GM19351 (cell line): Measurements from ENCODE around the gene ANXA6.
"Not testable (repeated sequence)": the region's sequence is repeated elsewhere in the genome, so short reads cannot be mapped to it uniquely, and the experiment has no call there.

Experiments
- ATAC-seq: cut with Tn5 transposase; IDR thresholded peaks from one replicate; pipeline ENCODE4 v1.9.1; 2021; ENCODE audit warnings: mild to moderate bottlenecking, moderate library complexity; ENCODE audit not compliant: unreplicated experiment

The ANXA6 gene

GRCh38 chr5:151157426-151158286 is at the start of gene ANXA6:
Gene ANXA6 (minus strand): TSS chr5:151157779. CDS start chr5:151147901, 9,878 bp downstream.
- peak; percentile 49 for ATAC-seq

DNA sequence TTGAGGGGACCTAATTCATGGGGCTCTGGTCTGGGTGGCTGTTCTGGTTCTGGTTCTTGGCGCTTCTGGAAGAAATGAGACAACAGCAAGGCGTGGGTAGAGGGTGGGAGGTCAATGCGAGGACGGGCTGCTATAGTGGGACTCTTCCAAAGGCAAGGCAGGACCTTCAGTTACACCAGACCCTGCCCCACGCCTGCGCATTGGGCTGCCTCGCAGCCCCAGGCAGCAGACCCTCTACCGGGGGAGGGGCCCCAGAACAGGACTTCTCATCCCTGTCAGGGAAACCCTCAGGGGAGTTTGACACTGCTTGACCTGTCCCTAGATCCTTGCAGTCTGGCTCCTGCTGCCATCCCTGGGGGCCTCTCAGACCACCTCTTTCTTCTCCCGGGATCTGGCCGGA is 47.8 kb upstream of the ANXA6 start:
- ATAC-seq: no peak

DNA sequence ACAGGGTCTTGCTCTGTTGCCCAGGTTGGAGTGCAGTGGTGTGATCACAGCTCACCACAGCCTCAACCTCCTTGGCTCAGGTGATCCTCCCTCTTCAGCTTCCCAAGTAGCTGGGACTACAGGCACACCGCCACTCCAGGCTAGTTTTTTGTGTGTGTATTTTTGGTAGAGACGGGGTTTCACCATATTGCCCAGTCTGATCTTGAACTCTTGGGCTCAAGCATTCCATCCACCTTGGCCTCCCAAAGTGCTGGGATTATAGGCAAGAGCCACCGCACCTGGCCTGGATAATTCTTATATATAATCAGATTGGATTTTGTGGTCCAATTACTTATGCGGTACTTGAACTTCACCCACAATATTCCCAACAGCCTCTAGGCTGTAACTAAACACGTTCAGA is 46.5 kb upstream of the ANXA6 start:
- no peak for ATAC-seq

DNA sequence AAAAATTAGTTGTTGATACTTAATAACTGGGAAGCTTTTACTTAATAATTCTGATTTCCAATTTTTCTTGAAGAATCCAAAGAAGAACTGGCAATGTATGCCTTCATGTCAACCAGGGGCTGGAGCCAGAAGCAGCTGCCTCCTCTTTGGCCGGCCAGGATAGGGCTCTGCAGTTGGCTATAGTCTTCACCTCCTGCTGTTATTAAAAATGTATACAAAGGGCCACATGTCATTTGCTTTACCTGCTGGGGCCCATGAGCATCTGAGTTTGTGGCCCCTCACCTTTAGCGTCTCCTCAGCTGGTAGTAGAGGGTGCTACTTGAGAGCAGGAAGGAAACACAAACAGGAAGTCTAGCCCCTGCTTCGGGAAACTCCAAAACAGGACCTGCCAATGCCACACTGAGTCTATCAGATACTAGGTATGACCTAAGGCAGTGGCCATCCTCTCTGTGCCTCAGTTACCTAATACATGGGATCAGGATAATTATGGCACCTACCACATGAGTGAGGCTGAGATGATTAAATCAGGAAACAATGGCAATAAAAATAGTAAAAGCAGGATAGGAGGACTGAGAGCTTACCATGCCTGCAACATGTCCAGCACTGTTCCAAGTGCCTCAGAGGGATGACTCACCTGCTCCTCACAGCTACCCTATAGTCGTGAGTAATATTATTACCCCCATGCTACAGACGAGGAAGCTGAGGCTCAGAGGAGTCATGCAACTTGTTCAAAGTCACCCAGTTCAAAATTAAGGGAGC is 45.0 kb upstream of the ANXA6 start:
- no peak for ATAC-seq

- ATAC-seq: no peak
Measured at GRCh38 chr5:151200913-151201595, 43.5 kb upstream of the ANXA6 start.

DNA sequence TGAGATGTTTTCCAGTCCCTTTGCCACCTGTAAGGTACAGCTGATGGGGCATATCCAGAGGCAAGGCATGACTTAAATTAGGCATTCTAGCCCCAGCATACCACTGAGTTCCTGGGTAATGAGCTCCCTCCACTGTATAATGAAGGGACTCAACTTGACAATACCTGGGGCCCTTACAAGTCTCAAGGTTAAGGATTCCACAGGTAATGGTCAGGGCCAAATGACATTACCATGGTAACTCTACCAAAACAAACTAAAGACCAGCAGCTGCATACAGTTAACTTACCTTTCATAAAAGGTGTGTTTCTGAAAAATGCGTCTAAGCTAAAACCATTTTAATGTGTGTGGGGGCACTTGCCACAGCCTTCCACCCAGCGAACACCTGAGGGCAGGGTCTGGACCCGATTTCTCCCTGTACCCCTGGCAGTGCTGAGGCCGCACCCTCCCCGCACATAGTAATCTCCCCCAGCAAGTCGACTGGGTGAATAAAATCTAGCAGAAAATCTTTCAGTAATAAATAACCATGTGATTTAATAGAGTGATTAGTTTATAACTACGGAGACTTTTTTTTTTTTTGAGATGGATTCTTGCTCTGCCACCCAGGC is 42.1 kb upstream of the ANXA6 start:
- no peak for ATAC-seq

GRCh38 chr5:151198861-151199260 is 41.3 kb upstream of the ANXA6 start:
- no peak for ATAC-seq

DNA sequence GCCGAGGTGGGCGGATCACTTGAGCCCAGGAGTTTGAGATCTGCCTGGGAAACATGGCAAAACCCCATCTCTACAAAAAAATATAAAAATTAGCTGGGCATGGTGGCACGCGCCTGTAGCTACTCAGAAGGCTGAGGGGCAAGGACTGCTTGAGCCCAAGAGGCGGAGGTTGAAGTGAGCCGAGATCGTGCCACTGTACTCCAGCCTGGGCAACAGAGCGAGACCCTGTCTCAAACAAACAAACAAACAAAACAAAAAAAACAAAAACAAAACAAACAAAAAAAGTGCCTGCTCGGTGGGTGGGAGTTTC is 39.7 kb upstream of the ANXA6 start:
- not testable (repeated sequence) for ATAC-seq

DNA sequence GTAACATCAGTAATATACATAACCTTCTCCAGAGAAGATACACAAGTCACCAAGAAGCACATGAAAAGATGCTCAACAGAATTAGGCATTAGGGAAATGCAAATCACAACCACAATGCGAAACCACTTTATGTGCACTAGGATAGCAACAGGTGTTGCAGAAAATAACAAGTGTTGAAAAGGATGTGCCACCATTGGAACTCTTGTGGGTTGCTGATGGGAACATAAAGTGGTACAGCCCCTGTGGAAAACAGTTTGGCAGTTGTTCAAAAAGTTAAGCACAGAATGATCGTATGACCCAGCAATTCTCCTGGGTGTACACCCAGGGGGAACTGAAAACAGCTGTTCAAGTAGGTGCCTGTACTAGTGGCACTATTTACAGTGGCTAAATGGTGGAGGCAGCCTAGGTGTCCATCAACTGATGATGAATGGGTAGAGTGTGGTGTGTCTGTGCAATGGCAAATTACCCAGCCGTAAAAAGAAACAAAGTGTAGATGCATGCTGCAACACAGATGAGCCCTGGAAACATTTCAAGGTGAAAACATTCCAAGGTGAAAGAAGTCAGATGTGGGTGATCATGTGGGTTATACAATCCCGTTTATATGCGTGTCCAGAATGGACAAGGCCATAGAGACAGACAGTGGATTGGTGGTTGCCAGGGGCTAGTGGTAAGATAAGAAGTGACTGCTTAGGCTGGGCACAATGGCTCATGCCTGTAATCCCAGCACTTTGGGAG is 39.1 kb upstream of the ANXA6 start:
- peak; percentile 95 for ATAC-seq

DNA sequence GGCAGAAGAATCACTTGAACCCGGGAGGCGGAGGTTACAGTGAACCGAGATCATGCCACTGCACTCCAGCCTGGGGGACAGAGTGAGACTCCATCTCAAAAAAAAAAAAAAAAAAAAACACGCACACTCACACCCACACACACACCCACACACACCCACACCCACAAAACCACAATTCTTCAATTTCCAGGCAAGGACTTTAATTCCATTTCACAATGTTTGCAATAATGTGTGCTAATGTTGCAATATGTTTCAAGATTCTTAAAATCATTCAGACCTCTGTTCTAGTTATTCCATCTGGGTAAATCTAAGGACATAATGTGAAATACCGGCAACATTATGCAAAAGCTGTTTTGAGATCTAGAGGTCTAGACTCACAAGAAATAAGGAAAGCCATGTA is 38.0 kb upstream of the ANXA6 start:
- ATAC-seq: no peak

DNA sequence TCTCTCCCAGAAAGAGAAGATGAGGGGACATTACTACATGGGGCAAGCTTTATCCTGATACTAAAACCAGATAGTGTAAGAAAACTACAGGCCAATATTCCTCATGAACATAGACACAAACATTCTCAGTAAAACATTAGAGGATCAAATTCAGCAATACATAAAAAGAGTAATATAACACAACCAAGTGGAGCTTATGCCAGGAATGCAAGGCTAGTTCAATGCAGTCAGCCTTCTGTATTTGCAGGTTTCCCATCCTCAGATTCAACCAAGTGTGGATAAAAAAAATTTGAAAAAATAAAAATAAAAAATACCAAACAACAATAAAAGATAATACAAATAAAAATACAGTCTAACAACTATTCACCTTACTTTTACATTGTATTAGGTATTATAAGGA is 35.0 kb upstream of the ANXA6 start:
- ATAC-seq: no peak

DNA sequence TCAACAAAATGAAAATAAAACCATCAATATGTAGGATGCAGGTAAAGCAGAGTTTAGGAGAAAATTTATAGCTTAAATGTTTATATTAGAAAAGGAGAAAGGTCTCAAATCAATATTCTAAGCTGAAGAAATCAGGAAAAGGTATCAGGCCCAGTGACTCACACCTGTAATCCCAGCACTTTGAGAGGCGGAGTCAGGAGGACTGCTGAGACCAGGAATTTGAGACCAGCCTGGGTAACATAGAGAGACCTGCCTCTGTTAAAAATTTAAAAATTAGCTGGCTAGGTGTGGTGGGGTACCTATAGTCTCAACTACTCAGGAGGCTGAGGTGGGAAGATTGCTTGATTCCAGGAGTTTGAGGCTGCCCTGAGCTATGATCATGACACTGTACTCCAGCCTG is 34.1 kb upstream of the ANXA6 start:
- no peak for ATAC-seq

GRCh38 chr5:151189151-151189550 is 31.6 kb upstream of the ANXA6 start:
- ATAC-seq: no peak

- ATAC-seq: no peak
Measured at GRCh38 chr5:151186538-151186937, 29.0 kb upstream of the ANXA6 start.

DNA sequence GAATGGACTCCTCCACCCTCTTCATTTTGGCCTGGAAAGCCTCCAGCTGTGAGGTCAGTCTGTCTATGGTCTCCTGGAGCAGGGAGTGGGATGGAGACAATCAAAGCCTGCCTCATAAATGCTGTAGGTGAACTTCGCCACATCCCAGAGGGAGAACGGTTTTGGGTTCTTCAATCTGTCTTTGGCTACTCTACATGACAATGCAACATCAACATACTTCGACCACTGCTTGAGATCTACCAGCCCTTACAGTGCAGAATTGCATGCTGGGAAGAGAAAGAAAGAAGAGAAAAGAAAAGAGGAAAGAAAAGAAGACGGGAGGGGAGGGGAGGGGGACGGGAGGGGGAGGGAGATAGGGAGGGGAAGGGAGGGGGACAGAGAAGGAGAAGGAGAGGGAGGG is 28.5 kb upstream of the ANXA6 start:
- no peak for ATAC-seq

DNA sequence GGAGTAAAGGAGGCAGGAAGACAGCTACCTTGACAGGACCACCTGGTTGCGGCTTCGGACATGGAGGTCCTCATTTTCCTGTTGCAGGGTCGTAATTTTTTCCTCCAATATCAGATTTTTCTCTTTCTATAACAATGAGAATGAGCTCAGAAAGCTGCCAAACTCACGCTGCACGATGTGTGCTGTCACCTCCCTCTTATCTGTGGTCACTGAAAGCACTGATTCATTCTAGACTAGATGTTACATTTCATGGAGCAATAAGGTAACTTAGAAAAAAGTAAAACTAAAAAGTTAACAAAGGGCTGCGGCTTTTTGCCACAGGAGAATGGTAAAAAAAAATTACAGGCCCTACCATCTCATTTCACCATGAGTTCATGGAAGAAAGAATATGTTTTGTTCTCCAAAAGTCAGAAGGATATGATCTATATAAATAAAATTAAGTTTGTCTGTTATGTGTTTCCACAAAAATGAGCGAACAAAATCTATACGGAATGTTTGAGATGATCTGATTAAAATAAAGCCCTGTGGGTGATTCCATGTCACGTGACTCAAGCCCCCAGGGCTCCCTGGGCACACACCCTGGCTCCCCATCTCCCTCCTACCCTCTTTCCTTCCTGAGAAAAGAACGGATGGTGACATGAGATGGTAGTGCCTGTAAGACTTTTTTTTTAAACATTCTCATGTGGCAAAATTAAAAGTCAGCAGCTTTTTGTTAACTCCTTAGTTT is 26.9 kb upstream of the ANXA6 start:
- no peak for ATAC-seq

- ATAC-seq: no peak
Measured at GRCh38 chr5:151183456-151184245, 26.1 kb upstream of the ANXA6 start.

- ATAC-seq: no peak
Measured at GRCh38 chr5:151182976-151183375, 25.4 kb upstream of the ANXA6 start.

GRCh38 chr5:151182524-151182900 is 24.9 kb upstream of the ANXA6 start:
- no peak for ATAC-seq
